ENCODE results near the gene PACSIN2. TPM values are rescaled to one million over a fixed set of nuclear protein-coding genes. Genes with fewer than 3 reads are reported as not detected.

The PACSIN2 gene
- total and polyA plus RNA-seq, 7 donors: 44.2 to 126 (median 52.3) TPM

DNA sequence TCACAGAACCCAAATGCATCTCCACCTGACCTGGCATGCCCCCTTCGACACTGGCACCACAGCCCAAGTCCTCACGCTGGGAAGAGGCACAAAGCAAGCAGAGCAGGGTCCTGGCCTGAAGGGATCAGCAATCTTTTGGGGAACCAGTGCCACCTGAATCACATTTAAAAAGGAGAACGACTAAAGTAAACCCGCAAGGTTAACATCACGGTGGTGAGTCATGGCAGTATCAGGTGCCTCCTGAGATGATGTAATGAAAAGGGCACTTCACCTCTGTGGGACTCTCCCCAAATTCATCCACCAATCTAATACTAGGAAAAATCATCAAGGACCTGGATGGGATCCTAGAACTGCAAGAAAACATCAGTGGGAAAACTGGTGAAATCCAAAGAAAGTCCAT is 44.9 kb downstream of the PACSIN2 start:
- DNase-seq: no peak
- 89 to 91% methylated on average over 5 of the region's 5 CpGs for WGBS, 2 donors
- TF ChIP-seq POLR2A (IDR thresholded peaks at IDR 0.05) (no peak), EP300 (IDR thresholded peaks at IDR 0.05) (no peak), POLR2AphosphoS5 (IDR thresholded peaks at IDR 0.05) (peak in 1 of 4 donors; percentile 49)
- TF ChIP-seq, protein P1, sequence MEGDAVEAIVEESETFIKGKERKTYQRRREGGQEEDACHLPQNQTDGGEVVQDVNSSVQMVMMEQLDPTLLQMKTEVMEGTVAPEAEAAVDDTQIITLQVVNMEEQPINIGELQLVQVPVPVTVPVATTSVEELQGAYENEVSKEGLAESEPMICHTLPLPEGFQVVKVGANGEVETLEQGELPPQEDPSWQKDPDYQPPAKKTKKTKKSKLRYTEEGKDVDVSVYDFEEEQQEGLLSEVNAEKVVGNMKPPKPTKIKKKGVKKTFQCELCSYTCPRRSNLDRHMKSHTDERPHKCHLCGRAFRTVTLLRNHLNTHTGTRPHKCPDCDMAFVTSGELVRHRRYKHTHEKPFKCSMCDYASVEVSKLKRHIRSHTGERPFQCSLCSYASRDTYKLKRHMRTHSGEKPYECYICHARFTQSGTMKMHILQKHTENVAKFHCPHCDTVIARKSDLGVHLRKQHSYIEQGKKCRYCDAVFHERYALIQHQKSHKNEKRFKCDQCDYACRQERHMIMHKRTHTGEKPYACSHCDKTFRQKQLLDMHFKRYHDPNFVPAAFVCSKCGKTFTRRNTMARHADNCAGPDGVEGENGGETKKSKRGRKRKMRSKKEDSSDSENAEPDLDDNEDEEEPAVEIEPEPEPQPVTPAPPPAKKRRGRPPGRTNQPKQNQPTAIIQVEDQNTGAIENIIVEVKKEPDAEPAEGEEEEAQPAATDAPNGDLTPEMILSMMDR (IDR thresholded peaks at IDR 0.05): no peak
- Histone ChIP-seq H3K9me3 (no peaks in the 10 kb centered on the region), H3K4me1 (peaks cover 0 to 68% (median 48%) of the 10 kb centered on the region in 4 donors), H3K4me3 (no peak overlapping the region), H3K36me3 (no peaks in the 10 kb centered on the region), H3K27me3 (no peaks in the 10 kb centered on the region), H3K27ac (peak overlapping the region; percentile 57 to 75 (median 68))
- intact Hi-C loops (cut with DNase I): no loop called here

GRCh38 chr22:42969348-42969975 is 45.5 kb downstream of the PACSIN2 start:
- WGBS, 2 donors: 93 to 95% methylated on average over 12 of the region's 12 CpGs
- Histone ChIP-seq H3K27ac (peak overlapping the region; percentile 57 to 75 (median 68)), H3K4me3 (no peak overlapping the region), H3K36me3 (no peaks in the 10 kb centered on the region), H3K27me3 (no peaks in the 10 kb centered on the region), H3K4me1 (peaks cover 0 to 66% (median 46%) of the 10 kb centered on the region in 4 donors), H3K9me3 (no peaks in the 10 kb centered on the region)
- intact Hi-C loops (cut with DNase I): loop anchor here (5.0 to 10.0 kb wide), 2 partner anchors 45 to 67 kb away; partner anchors contain the start of gene PACSIN2
- TF ChIP-seq, protein P1 (IDR thresholded peaks at IDR 0.05): no peak
- no peak for TF ChIP-seq POLR2AphosphoS5 (IDR thresholded peaks at IDR 0.05)
- no peak for TF ChIP-seq POLR2A (IDR thresholded peaks at IDR 0.05)
- no peak for TF ChIP-seq EP300 (IDR thresholded peaks at IDR 0.05)
- no peak for DNase-seq

DNA sequence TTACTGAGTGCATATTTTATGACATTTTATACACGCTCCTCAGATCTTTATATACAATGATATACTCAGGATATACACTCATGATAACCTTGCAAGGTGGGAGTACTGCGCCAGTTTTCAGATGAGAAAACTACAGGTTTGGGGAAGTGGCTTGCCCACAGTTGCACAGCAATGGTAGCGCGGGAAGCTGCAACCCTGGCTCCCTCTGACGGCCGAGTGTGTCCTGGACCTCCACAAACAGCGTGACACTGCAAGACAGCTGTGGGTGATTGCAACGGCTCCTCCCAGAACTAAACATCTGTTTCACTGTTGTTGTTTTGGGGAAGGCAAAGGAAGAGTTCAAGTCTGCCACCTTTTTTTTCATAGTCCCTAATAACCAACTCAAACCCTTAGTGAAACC is 47.0 kb downstream of the PACSIN2 start:
- H3K27ac ChIP-seq: peak overlapping the region in 3 of 4 donors; percentile 73 to 76 (median 75)
- H3K27me3 ChIP-seq: no peaks in the 10 kb centered on the region
- TF ChIP-seq EP300 (IDR thresholded peaks at IDR 0.05) (no peak), POLR2A (IDR thresholded peaks at IDR 0.05) (no peak), POLR2AphosphoS5 (IDR thresholded peaks at IDR 0.05) (no peak)
- TF ChIP-seq, protein P1 (IDR thresholded peaks at IDR 0.05): no peak
- no peak overlapping the region for H3K4me3 ChIP-seq
- 72 to 84% methylated on average over 8 of the region's 8 CpGs for WGBS, 2 donors
- no peaks in the 10 kb centered on the region for H3K36me3 ChIP-seq
- peaks cover 0 to 59% (median 41%) of the 10 kb centered on the region in 4 donors for H3K4me1 ChIP-seq
- H3K9me3 ChIP-seq: no peaks in the 10 kb centered on the region
- DNase-seq: peak; percentile 82
- intact Hi-C loops (cut with DNase I): loop anchor here (5.0 to 10.0 kb wide), 2 partner anchors 47 to 66 kb away; partner anchors contain the start of gene PACSIN2

DNA sequence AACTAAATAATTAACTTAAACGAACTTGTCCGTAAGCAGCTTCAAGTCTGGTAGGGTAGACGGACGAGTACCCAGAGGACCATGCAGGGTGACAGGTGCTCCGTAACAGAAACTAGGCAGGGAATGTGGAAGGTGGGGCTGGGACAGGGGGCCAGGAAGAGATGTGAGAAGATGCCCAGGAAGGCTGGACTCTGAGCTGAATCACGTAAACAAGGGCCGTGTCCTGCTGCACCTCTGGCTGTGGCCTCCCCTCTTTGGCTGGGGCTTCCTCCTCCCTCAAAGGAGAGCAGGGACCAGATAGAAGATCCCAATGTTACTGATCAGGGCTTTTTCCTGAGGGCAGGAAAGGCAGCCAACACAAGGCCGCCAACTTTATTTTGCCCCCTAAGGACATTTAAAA is 47.9 kb downstream of the PACSIN2 start:
- H3K36me3 ChIP-seq: no peaks in the 10 kb centered on the region
- no peaks in the 10 kb centered on the region for H3K27me3 ChIP-seq
- intact Hi-C loops (cut with DNase I): loop anchor here (5.0 to 10.0 kb wide), 2 partner anchors 48 to 65 kb away; partner anchors contain the start of gene PACSIN2
- H3K4me3 ChIP-seq: no peak overlapping the region
- 91 to 92% methylated on average over 8 of the region's 8 CpGs for WGBS, 2 donors
- no peak for TF ChIP-seq POLR2A (IDR thresholded peaks at IDR 0.05)
- TF ChIP-seq POLR2AphosphoS5 (IDR thresholded peaks at IDR 0.05): no peak
- no peak for TF ChIP-seq EP300 (IDR thresholded peaks at IDR 0.05)
- TF ChIP-seq, protein P1 (IDR thresholded peaks at IDR 0.05): no peak
- no peaks in the 10 kb centered on the region for H3K9me3 ChIP-seq
- peak overlapping the region; percentile 52 to 76 (median 71) for H3K27ac ChIP-seq
- H3K4me1 ChIP-seq: peaks cover 0 to 62% (median 44%) of the 10 kb centered on the region in 4 donors
- no peak for DNase-seq

All from sigmoid colon (tissue), 7 donors.